Activated T-cell treated with anti-CD3 and anti-CD28 coated beads, Interleukin-2, amount 50 U/mL, for 72 hours (primary cell): ENCODE data around the gene MRTFA. TPM values are rescaled to one million over a fixed set of nuclear protein-coding genes. Genes with fewer than 3 reads are reported as not detected.
A peak's percentile ranks its signal among the peaks of the same experiment; 100 is the strongest.
"Not testable (repeated sequence)": the region's sequence is repeated elsewhere in the genome, so short reads cannot be mapped to it uniquely, and the experiment has no call there.

Experiments used
- ATAC-seq, 2 donors: fragments of 150-1000 bp; cut with Tn5 transposase; replicated peaks in 1 of 2; 2 replicates each; pipeline ENCODE4 v1.10.0; 2021; ENCODE audit warnings: moderate library complexity in 2 of 2, mild to moderate bottlenecking in 1 of 2
- DNase-seq, 2 donors: peaks; one replicate each; pipeline ENCODE4 v3.0.0; 2021 to 2022; ENCODE audit warnings: mixed read lengths in 1 of 2
- H3K27ac Mint-ChIP-seq: one replicate; pipeline ENCODE4 v1.8.0; 2022; ENCODE audit warnings: mild to moderate bottlenecking, moderate library complexity, mixed read lengths
- H3K27me3 Mint-ChIP-seq: one replicate; pipeline ENCODE4 v1.8.0; 2022; ENCODE audit warnings: low read depth, mixed read lengths
- H3K36me3 Mint-ChIP-seq, 2 donors: one replicate each; pipeline ENCODE4 v1.8.0; 2022; ENCODE audit warnings: mixed read lengths in 2 of 2, mild to moderate bottlenecking in 1 of 2; ENCODE audit not compliant: insufficient read depth in 2 of 2
- H3K4me1 Mint-ChIP-seq: one replicate; pipeline ENCODE4 v1.8.0; 2022; ENCODE audit warnings: low read depth, mixed read lengths
- H3K4me3 Mint-ChIP-seq, 2 donors: one replicate each; pipeline ENCODE4 v1.8.0; 2022; ENCODE audit warnings: mild to moderate bottlenecking in 2 of 2, mixed read lengths in 2 of 2, moderate library complexity in 2 of 2
- H3K9me3 Mint-ChIP-seq, 2 donors: one replicate each; pipeline ENCODE4 v1.8.0; 2022; ENCODE audit warnings: mixed read lengths in 2 of 2
- total RNA-seq, 2 donors: library from RNA; stranded (reverse); gene quantifications; one replicate each; pipeline ENCODE4 v1.2.3, GENCODE V29; 2022

The MRTFA gene
- total RNA-seq, 2 donors from 2014 or later, result 44.7 to 51.7 TPM

GRCh38 chr22:40594924-40595323, 41.6 kb downstream of the MRTFA start:
- Mint-ChIP-seq H3K9me3 (no peaks in the 10 kb centered on the region), H3K27me3 (no peaks in the 10 kb centered on the region), H3K27ac (no peak overlapping the region), H3K36me3 (no peaks in the 10 kb centered on the region), H3K4me3 (no peak overlapping the region), H3K4me1 (peaks cover 52% of the 10 kb centered on the region)
- no peak for ATAC-seq
- no peak for DNase-seq

GRCh38 chr22:40594346-40594745, 42.2 kb downstream of the MRTFA start:
- H3K27me3 Mint-ChIP-seq, result no peaks in the 10 kb centered on the region
- ATAC-seq, result no peak
- H3K4me3 Mint-ChIP-seq, result peak overlapping the region in 1 of 2 donors; percentile 6
- DNase-seq, result no peak
- no peak overlapping the region for H3K27ac Mint-ChIP-seq
- H3K9me3 Mint-ChIP-seq, result no peaks in the 10 kb centered on the region
- no peaks in the 10 kb centered on the region for H3K36me3 Mint-ChIP-seq
- H3K4me1 Mint-ChIP-seq, result peaks cover 52% of the 10 kb centered on the region

GRCh38 chr22:40593460-40594273, 42.9 kb downstream of the MRTFA start:
- peak overlapping the region; percentile 15 for H3K27ac Mint-ChIP-seq

GRCh38 chr22:40592352-40593113, 44.0 kb downstream of the MRTFA start:
- DNase-seq (no peak), ATAC-seq (peak in 1 of 2 donors; percentile 23)
- H3K27me3 Mint-ChIP-seq, result no peaks in the 10 kb centered on the region
- peak overlapping the region; percentile 5 to 23 for H3K4me3 Mint-ChIP-seq
- no peaks in the 10 kb centered on the region for H3K36me3 Mint-ChIP-seq
- H3K27ac Mint-ChIP-seq, result peak overlapping the region; percentile 15
- peaks cover 47% of the 10 kb centered on the region for H3K4me1 Mint-ChIP-seq
- H3K9me3 Mint-ChIP-seq, result no peaks in the 10 kb centered on the region

More at GRCh38 chr22:40593460-40594273, 42.9 kb downstream of the MRTFA start:
- Mint-ChIP-seq H3K4me3 (peak overlapping the region; percentile 10 to 13), H3K27me3 (no peaks in the 10 kb centered on the region), H3K9me3 (no peaks in the 10 kb centered on the region), H3K36me3 (no peaks in the 10 kb centered on the region), H3K4me1 (peaks cover 52% of the 10 kb centered on the region)
- no peak for DNase-seq
- ATAC-seq, result peak; percentile 18 to 47

- no peak overlapping the region for H3K4me3 Mint-ChIP-seq
- DNase-seq (no peak), ATAC-seq (no peak)
- H3K4me1 Mint-ChIP-seq, result peaks cover 40% of the 10 kb centered on the region
- no peak overlapping the region for H3K27ac Mint-ChIP-seq
- H3K27me3 Mint-ChIP-seq, result no peaks in the 10 kb centered on the region
- H3K36me3 Mint-ChIP-seq, result peaks cover 0 to 2% of the 10 kb centered on the region in 2 donors
- H3K9me3 Mint-ChIP-seq, result no peaks in the 10 kb centered on the region
Observed at GRCh38 chr22:40588726-40589125, 47.8 kb downstream of the MRTFA start.

- DNase-seq (no peak), ATAC-seq (no peak)
- peaks cover 0 to 1% of the 10 kb centered on the region in 2 donors for H3K9me3 Mint-ChIP-seq
- no peak overlapping the region for H3K4me3 Mint-ChIP-seq
- no peak overlapping the region for H3K27ac Mint-ChIP-seq
- H3K27me3 Mint-ChIP-seq, result no peaks in the 10 kb centered on the region
- peaks cover 0 to 2% of the 10 kb centered on the region in 2 donors for H3K36me3 Mint-ChIP-seq
- H3K4me1 Mint-ChIP-seq, result peaks cover 43% of the 10 kb centered on the region
Observed at GRCh38 chr22:40586781-40587180, 49.7 kb downstream of the MRTFA start.

- ATAC-seq (no peak), DNase-seq (no peak)
- Mint-ChIP-seq H3K27ac (peak overlapping the region; percentile 45), H3K4me3 (no peak overlapping the region), H3K27me3 (no peaks in the 10 kb centered on the region), H3K4me1 (peaks cover 40% of the 10 kb centered on the region), H3K9me3 (peaks cover 0 to 1% of the 10 kb centered on the region in 2 donors), H3K36me3 (peaks cover 2 to 4% of the 10 kb centered on the region in 2 donors)
Observed at GRCh38 chr22:40585310-40585751, 51.2 kb downstream of the MRTFA start.

- peaks cover 40% of the 10 kb centered on the region for H3K4me1 Mint-ChIP-seq
- H3K27me3 Mint-ChIP-seq, ATAC-seq, H3K4me3 Mint-ChIP-seq, DNase-seq, H3K36me3 Mint-ChIP-seq, H3K9me3 Mint-ChIP-seq, H3K27ac Mint-ChIP-seq: not testable (repeated sequence)
Observed at GRCh38 chr22:40584766-40585165, 51.8 kb downstream of the MRTFA start.

GRCh38 chr22:40583053-40583741, 53.3 kb downstream of the MRTFA start:
- Mint-ChIP-seq H3K4me1 (peaks cover 45% of the 10 kb centered on the region), H3K27ac (peak overlapping the region; percentile 87), H3K36me3 (peaks cover 3 to 5% of the 10 kb centered on the region in 2 donors), H3K27me3 (no peaks in the 10 kb centered on the region), H3K4me3 (peak overlapping the region; percentile 59 to 80), H3K9me3 (peaks cover 1% of the 10 kb centered on the region in 2 donors)
- DNase-seq (peak; percentile 18 to 28), ATAC-seq (peak; percentile 84 to 87)

- Mint-ChIP-seq H3K27ac (no peak overlapping the region), H3K36me3 (peaks cover 3 to 7% of the 10 kb centered on the region in 2 donors), H3K9me3 (peaks cover 1% of the 10 kb centered on the region in 2 donors), H3K4me3 (no peak overlapping the region), H3K4me1 (peaks cover 50% of the 10 kb centered on the region), H3K27me3 (no peaks in the 10 kb centered on the region)
- DNase-seq, result no peak
- ATAC-seq, result no peak
Observed at GRCh38 chr22:40582063-40582462, 54.5 kb downstream of the MRTFA start.

GRCh38 chr22:40580631-40581030, 55.9 kb downstream of the MRTFA start:
- Mint-ChIP-seq H3K4me1 (peaks cover 45% of the 10 kb centered on the region), H3K4me3 (no peak overlapping the region), H3K27ac (no peak overlapping the region), H3K9me3 (peaks cover 1% of the 10 kb centered on the region in 2 donors), H3K36me3 (peaks cover 3 to 7% of the 10 kb centered on the region in 2 donors), H3K27me3 (no peaks in the 10 kb centered on the region)
- DNase-seq (no peak), ATAC-seq (no peak)

- Mint-ChIP-seq H3K4me1 (peaks cover 24% of the 10 kb centered on the region), H3K27me3 (no peaks in the 10 kb centered on the region), H3K4me3 (peak overlapping the region in 1 of 2 donors; percentile 53), H3K36me3 (peaks cover 1 to 8% of the 10 kb centered on the region in 2 donors), H3K27ac (peak overlapping the region; percentile 94), H3K9me3 (peaks cover 1% of the 10 kb centered on the region in 2 donors)
- peak; percentile 32 to 33 for DNase-seq
- ATAC-seq, result peak; percentile 79 to 83
Observed at GRCh38 chr22:40578171-40578570, 58.3 kb downstream of the MRTFA start.
